HepG2 (cell line): Measurements from ENCODE around the gene SLC10A1. TPM values are rescaled to one million over a fixed set of nuclear protein-coding genes. Genes with fewer than 3 reads are reported as not detected.

ENCODE experiments used
- ATAC-seq: fragments of 200-7000 bp; cut with Tn5 transposase; 3 replicates; pipeline ENCODE4 v1.9.1; 2020; ENCODE audit warnings: mild to moderate bottlenecking, moderate library complexity
- BruUV-seq: library from RNA; stranded (reverse); fragments of 400-500 nt; replicated peaks from 2 replicates; lab custom pipeline; 2021; lab: Mats Ljungman, UMichigan
- CTCF ChIA-PET: fragments of 300-600 bp; formaldehyde crosslinking; extraction: SDS; loops from one replicate; lab custom pipeline; 2021; ENCODE audit warnings: low total read pairs, inconsistent platforms, low intra/inter-chr PET ratio; lab: Yijun Ruan, JAX
- POLR2A ChIA-PET: fragments of 350-600 bp; sonication (Branson Sonifier 250); formaldehyde crosslinking; loops from one replicate; lab custom pipeline; 2020; ENCODE audit warnings: antibody characterized with exemption, inconsistent platforms; lab: Yijun Ruan, JAX
- DNase-seq: peaks from one replicate; pipeline ENCODE4 v3.0.0-alpha.2; 2015; ENCODE audit warnings: low spot score
- FAIRE-seq: peaks from 3 replicates; lab custom pipeline; 2011; peaks lifted over from hg19 to GRCh38; lab: Jason Lieb, UNC
- H2AFZ ChIP-seq: one replicate; pipeline ENCODE4 v1.6.1; 2011; ENCODE audit warnings: low read length, inconsistent platforms
- H3K27ac ChIP-seq: fragments of 300-600 bp; 3 replicates; pipeline ENCODE4 v1.8.0; 2011; ENCODE audit warnings: mixed run types, mild to moderate bottlenecking, mixed read lengths, low read length, inconsistent platforms; ENCODE audit not compliant: insufficient read depth; ENCODE audit errors: extremely low read length
- H3K27me3 ChIP-seq, 2 experiments: fragments of 200-600 bp in 1 of 2; 2 replicates in 1 of 2; 3 replicates in 1 of 2; pipeline versions ENCODE4 v1.6.0 to v1.8.0; 2011; ENCODE audit warnings: low read length in 2 of 2, mild to moderate bottlenecking in 2 of 2, moderate library complexity in 2 of 2, inconsistent platforms in 1 of 2; ENCODE audit not compliant: insufficient read depth in 2 of 2, control insufficient read depth in 1 of 2
- H3K36me3 ChIP-seq, 2 experiments: fragments of 200-600 bp in 1 of 2; replicated peaks in 1 of 2; 2 replicates in 1 of 2; 3 replicates in 1 of 2; pipeline versions ENCODE4 v1.5.1 to v1.8.0; 2011; ENCODE audit warnings: low read length in 2 of 2, inconsistent platforms in 1 of 2; ENCODE audit not compliant: insufficient read depth in 2 of 2, control insufficient read depth in 1 of 2
- H3K4me1 ChIP-seq: 2 replicates; pipeline ENCODE4 v1.5.1; 2012; ENCODE audit warnings: low read length, inconsistent platforms; ENCODE audit not compliant: insufficient read depth
- H3K4me2 ChIP-seq: 2 replicates; pipeline ENCODE4 v1.6.0; 2011; ENCODE audit warnings: low read depth, low read length, inconsistent platforms
- H3K4me3 ChIP-seq, 3 experiments: fragments of 200-600 bp in 1 of 3; sonication (generic), shearing (Covaris generic) in 1 of 3; replicated peaks in 1 of 3; 2 replicates each; pipeline ENCODE4 v1.5.1; 2011 to 2016; ENCODE audit warnings: low read length in 3 of 3, inconsistent platforms in 2 of 3, low read depth in 2 of 3, mild to moderate bottlenecking in 2 of 3, control low read depth in 1 of 3, mixed read lengths in 1 of 3; ENCODE audit not compliant: insufficient read depth in 1 of 3
- H3K79me2 ChIP-seq: one replicate; pipeline ENCODE4 v1.6.1; 2011; ENCODE audit warnings: low read length, inconsistent platforms; ENCODE audit not compliant: insufficient read depth
- H3K9ac ChIP-seq: 2 replicates; pipeline ENCODE4 v1.6.0; 2011; ENCODE audit warnings: mild to moderate bottlenecking, low read depth, low read length, inconsistent platforms; ENCODE audit not compliant: insufficient read depth
- H3K9me3 ChIP-seq: 2 replicates; pipeline ENCODE4 v1.5.1; 2012; ENCODE audit warnings: mild to moderate bottlenecking, low read length
- H4K20me1 ChIP-seq: 2 replicates; pipeline ENCODE4 v1.6.0; 2011; ENCODE audit warnings: inconsistent platforms, mild to moderate bottlenecking, low read length, moderate library complexity; ENCODE audit not compliant: insufficient read depth
- BCL6 ChIP-seq: IDR thresholded peaks from 2 replicates; pipeline ENCODE4 v1.6.1; 2016; ENCODE audit warnings: missing genetic modification reagents, missing compliant biosample characterization
- MED1 ChIP-seq: sonication (generic); formaldehyde crosslinking; IDR thresholded peaks from 2 replicates; pipeline ENCODE4 v1.4.0; 2020; ENCODE audit warnings: missing genetic modification reagents
- MED8 ChIP-seq: sonication (generic); formaldehyde crosslinking; IDR thresholded peaks from 2 replicates; pipeline ENCODE4 v1.8.1; 2023; ENCODE audit warnings: mild to moderate bottlenecking, missing genetic modification reagents; ENCODE audit not compliant: insufficient replicate concordance
- NBN ChIP-seq: fragments of 450-650 bp; conservative IDR thresholded peaks from 2 replicates; pipeline ENCODE4 v1.6.1; 2017
- POLR2A ChIP-seq, 2 experiments: IDR thresholded peaks; 2 replicates each; pipeline ENCODE4 v1.6.1; 2011; ENCODE audit warnings: low read depth in 2 of 2, low read length in 2 of 2, mild to moderate bottlenecking in 1 of 2, moderate library complexity in 1 of 2; ENCODE audit not compliant: insufficient read depth in 1 of 2
- POLR2G ChIP-seq: fragments of 200-400 bp; formaldehyde crosslinking; IDR thresholded peaks from 2 replicates; pipeline ENCODE4 v1.6.1; 2018; ENCODE audit warnings: mild to moderate bottlenecking, low read depth, low read length, moderate library complexity
- ZFY ChIP-seq: sonication (generic); formaldehyde crosslinking; IDR thresholded peaks from 2 replicates; pipeline ENCODE4 v1.4.0; 2020; ENCODE audit warnings: missing genetic modification reagents
- WGBS: methylation state at CpG from one replicate; pipeline ENCODE4 v1.1.6; 2017; ENCODE audit warnings: low lambda C conversion rate; 5-methylcytosine and 5-hydroxymethylcytosine counted together
- in situ Hi-C: cut with HindIII; loops from 2 replicates; pipeline ENCODE4 v1.10.0; 2017; ENCODE audit warnings: low pct_unique_long_range_greater_than_20kb; ENCODE audit not compliant: extremely low pct_ligation_motif_present
- intact Hi-C: fragments of 100-400 bp; cut with micrococcal nuclease; formaldehyde crosslinking; loops from one replicate; pipeline ENCODE4 v1.10.0; 2022; ENCODE audit not compliant: unreplicated experiment
- polyA plus RNA-seq, 8 experiments: library from polyadenylated mRNA; depleted of rRNA in 3 of 8; stranded (reverse) in 7 of 8; unstranded in 1 of 8; fragments of >200 nt; fragmentation: Illumina TruSeq in 4 of 8; extraction: Trizol in 4 of 8; gene quantifications; 2 replicates each; pipeline versions ENCODE4 v1.2.1 to v1.2.3, GENCODE V29; 2011 to 2016; ENCODE audit warnings: low read depth in 4 of 8, missing spikeins in 1 of 8, mixed read lengths in 1 of 8; ENCODE audit not compliant: insufficient read depth in 1 of 8
- total RNA-seq, 5 experiments: library from RNA; depleted of rRNA; stranded (reverse); fragments of >200 nt; fragmentation: Illumina TruSeq; extraction: Trizol; gene quantifications; 2 replicates each; pipeline ENCODE4 v1.2.3, GENCODE V29; 2016; ENCODE audit warnings: low read depth in 1 of 5

SLC10A1 gene
- total and polyA plus RNA-seq, 2 of the 13 experiments (the other 11 are each of a cell fraction or from before 2014, with no cell fraction given), result 0.17 TPM; not detected in 1

DNA sequence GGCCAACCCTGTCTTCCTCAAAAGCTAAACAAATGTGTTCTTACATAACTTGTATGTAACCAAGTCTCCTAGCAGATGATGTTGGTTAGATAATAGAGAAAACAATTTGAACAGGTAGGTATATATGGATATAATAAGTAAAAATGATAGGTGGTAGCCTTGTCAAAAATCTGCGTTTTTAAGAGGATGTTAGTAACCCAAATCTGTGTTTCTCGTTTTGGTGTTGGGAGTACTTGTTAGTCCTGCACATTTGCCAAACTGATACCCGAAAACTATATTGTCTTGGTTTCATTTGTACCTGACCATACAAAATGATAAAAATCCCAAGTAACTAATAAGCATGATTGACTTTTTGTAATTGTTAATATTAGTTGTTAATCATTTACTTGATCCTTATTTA lies 22.0 kb downstream of the SLC10A1 start:
- TF ChIP-seq BCL6 (CRISPR knock-in tag) (0 out of 2 replicates have a peak, but pooled peaks have one; percentile 35), POLR2A (IDR thresholded peaks at IDR 0.05; ENCODE audit: insufficient read depth in 1 of 2, low read depth in 2 of 2, low read length in 2 of 2) (0 out of 4 replicates have a peak, but pooled peaks of 1 of the 2 experiments have one; percentile 30), NBN (no peak)
- in situ Hi-C loops (no loop called here), intact Hi-C loops (no loop called here)
- WGBS, result 99% methylated on average over 3 of the region's 3 CpGs
- DNase-seq (no peak), FAIRE-seq (no peak), ATAC-seq (no peak)
- BruUV-seq, result no TSS peak
- ChIA-PET POLR2A (interaction anchor here (4.3 kb wide), 1 partner anchor 35 kb away, joined by 31 read pairs; no protein-coding TSS in a partner anchor), CTCF (no interaction called here)
- Histone ChIP-seq H3K4me2 (no peak overlapping the region), H3K4me3 (no peak overlapping the region), H3K79me2 (peaks cover 7% of the 10 kb centered on the region), H3K9ac (no peak overlapping the region), H4K20me1 (peaks cover 10% of the 10 kb centered on the region; the same call in 1 of the 2 replicates), H2AFZ (no peak overlapping the region), H3K27ac (no peak overlapping the region), H3K27me3 (no peaks in the 10 kb centered on the region), H3K9me3 (no peaks in the 10 kb centered on the region), H3K36me3 (peaks cover 12 to 47% of the 10 kb centered on the region in 2 experiments), H3K4me1 (peaks cover 57% of the 10 kb centered on the region)

DNA sequence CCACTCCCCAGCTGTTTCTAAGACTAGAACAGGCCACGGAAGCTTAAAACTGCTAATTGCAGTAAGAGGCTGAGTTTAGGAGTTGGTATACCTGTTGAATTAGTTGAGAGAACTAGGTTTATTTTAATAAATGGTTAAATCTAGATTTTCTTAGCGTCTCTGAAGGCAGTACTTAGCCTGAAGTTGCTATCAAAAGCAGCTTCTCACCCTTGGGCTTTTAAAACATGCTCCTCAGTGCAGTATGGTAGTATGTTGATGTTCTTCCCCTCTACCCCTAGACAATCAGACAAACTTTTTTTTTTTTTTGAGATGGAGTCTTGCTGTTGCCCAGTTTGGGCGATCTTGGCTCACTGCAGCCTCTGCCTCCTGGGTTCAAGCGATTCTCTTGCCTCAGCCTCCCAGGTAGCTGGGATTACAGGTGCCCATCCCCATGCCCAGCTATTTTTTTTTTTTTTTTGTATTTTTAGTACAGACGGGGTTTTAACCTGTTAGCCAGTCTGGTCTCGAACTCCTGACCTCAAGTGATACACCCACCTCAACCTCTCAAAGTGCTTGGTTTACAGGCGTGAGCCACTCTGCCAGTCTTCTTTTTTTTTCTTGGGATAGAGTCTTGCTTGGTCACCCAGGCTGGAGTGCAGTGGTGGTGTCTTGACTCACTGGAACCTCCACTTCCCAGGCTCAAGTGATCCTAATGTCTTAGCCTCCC lies 23.3 kb downstream of the SLC10A1 start:
- BruUV-seq, result no TSS peak
- WGBS, result 99% methylated on average over 7 of the region's 7 CpGs
- Histone ChIP-seq H4K20me1 (peaks cover 22% of the 10 kb centered on the region), H3K4me2 (no peak overlapping the region), H3K9ac (no peak overlapping the region), H2AFZ (no peak overlapping the region), H3K79me2 (peaks cover 20% of the 10 kb centered on the region), H3K27ac (no peak overlapping the region), H3K36me3 (peaks cover 20 to 54% of the 10 kb centered on the region in 2 experiments), H3K4me1 (peaks cover 57% of the 10 kb centered on the region)
- no peak for DNase-seq
- in situ Hi-C loops, result no loop called here
- POLR2A ChIA-PET, result interaction anchor here (1.2 to 4.3 kb wide), 5 partner anchors 13 to 36 kb away, joined by 3 to 31 read pairs (median 3); partner anchors contain the start of gene SLC10A1
- peak in 1 of 2 experiments; percentile 2; a peak in 2 of 4 replicates for TF ChIP-seq POLR2A (IDR thresholded peaks at IDR 0.05; ENCODE audit: insufficient read depth in 1 of 2, low read depth in 2 of 2, low read length in 2 of 2)
- 0 out of 2 replicates have a peak, but pooled peaks have one; percentile 10 for TF ChIP-seq ZFY (CRISPR knock-in tag)
- TF ChIP-seq MED1 (CRISPR knock-in tag), result 0 out of 2 replicates have a peak, but pooled peaks have one; percentile 13
- peak; percentile 57; the same call in 1 of the 2 replicates for TF ChIP-seq POLR2G
- TF ChIP-seq MED8 (CRISPR knock-in tag), result no peak
- TF ChIP-seq, all 625 proteins: peak for 4
- Histone ChIP-seq H3K4me3 (no peak overlapping the region), H3K9me3 (no peaks in the 10 kb centered on the region), H3K27me3 (no peaks in the 10 kb centered on the region)
- ATAC-seq (no peak; the same call in 2 of the 3 replicates), FAIRE-seq (no peak)
- CTCF ChIA-PET, result no interaction called here
- intact Hi-C loops, result no loop called here
